Parathyroid adenoma (tissue), 2 donors: Measurements from ENCODE around the gene FEM1B.

Experiments used
- H2AFZ ChIP-seq: fragments of 300-600 bp; sonication (generic); one replicate; pipeline ENCODE4 v1.7.0; 2017; ENCODE audit warnings: antibody characterized with exemption, mild to moderate bottlenecking
- H3K27ac ChIP-seq: fragments of 300-600 bp; sonication (generic); one replicate; pipeline ENCODE4 v1.7.0; 2017
- H3K27me3 ChIP-seq: fragments of 300-600 bp; sonication (generic); one replicate; pipeline ENCODE4 v1.7.0; 2017; ENCODE audit warnings: low read length; ENCODE audit not compliant: control insufficient read depth, insufficient read depth
- H3K36me3 ChIP-seq: fragments of 300-600 bp; sonication (generic); one replicate; pipeline ENCODE4 v1.7.0; 2017; ENCODE audit warnings: low read length; ENCODE audit not compliant: control insufficient read depth, insufficient read depth
- H3K4me1 ChIP-seq: fragments of 300-600 bp; sonication (generic); one replicate; pipeline ENCODE4 v1.7.0; 2017; ENCODE audit warnings: control low read depth
- H3K4me2 ChIP-seq: fragments of 300-600 bp; sonication (generic); one replicate; pipeline ENCODE4 v1.7.0; 2017; ENCODE audit warnings: low read length
- H3K4me3 ChIP-seq: fragments of 300-600 bp; sonication (generic); one replicate; pipeline ENCODE4 v1.7.0; 2017; ENCODE audit warnings: low read depth, low read length
- H3K79me2 ChIP-seq: fragments of 300-600 bp; sonication (generic); one replicate; pipeline ENCODE4 v1.7.0; 2017; ENCODE audit warnings: control low read depth
- H3K9ac ChIP-seq: fragments of 300-600 bp; sonication (generic); one replicate; pipeline ENCODE4 v1.7.0; 2017; ENCODE audit warnings: mild to moderate bottlenecking
- H3K9me3 ChIP-seq: fragments of 300-600 bp; sonication (generic); one replicate; pipeline ENCODE4 v1.7.0; 2017; ENCODE audit warnings: low read length; ENCODE audit not compliant: control insufficient read depth
- TF ChIP-seq, protein P1 (sequence below): fragments of 300-600 bp; sonication (generic); IDR thresholded peaks from one replicate; pipeline ENCODE4 v1.7.0; 2017; ENCODE audit warnings: antibody characterized with exemption, mild to moderate bottlenecking
- donor health status: primary hyperparathyroidism.

FEM1B gene

GRCh38 chr15:68321229-68321628, 43.7 kb downstream of the FEM1B start:
- Histone ChIP-seq H3K36me3 (no peaks in the 10 kb centered on the region), H3K79me2 (no peaks in the 10 kb centered on the region), H2AFZ (no peak overlapping the region), H3K4me3 (no peak overlapping the region), H3K4me1 (no peaks in the 10 kb centered on the region), H3K4me2 (no peak overlapping the region), H3K9ac (no peak overlapping the region), H3K9me3 (no peaks in the 10 kb centered on the region), H3K27me3 (no peaks in the 10 kb centered on the region), H3K27ac (no peak overlapping the region)
- TF ChIP-seq, protein P1, sequence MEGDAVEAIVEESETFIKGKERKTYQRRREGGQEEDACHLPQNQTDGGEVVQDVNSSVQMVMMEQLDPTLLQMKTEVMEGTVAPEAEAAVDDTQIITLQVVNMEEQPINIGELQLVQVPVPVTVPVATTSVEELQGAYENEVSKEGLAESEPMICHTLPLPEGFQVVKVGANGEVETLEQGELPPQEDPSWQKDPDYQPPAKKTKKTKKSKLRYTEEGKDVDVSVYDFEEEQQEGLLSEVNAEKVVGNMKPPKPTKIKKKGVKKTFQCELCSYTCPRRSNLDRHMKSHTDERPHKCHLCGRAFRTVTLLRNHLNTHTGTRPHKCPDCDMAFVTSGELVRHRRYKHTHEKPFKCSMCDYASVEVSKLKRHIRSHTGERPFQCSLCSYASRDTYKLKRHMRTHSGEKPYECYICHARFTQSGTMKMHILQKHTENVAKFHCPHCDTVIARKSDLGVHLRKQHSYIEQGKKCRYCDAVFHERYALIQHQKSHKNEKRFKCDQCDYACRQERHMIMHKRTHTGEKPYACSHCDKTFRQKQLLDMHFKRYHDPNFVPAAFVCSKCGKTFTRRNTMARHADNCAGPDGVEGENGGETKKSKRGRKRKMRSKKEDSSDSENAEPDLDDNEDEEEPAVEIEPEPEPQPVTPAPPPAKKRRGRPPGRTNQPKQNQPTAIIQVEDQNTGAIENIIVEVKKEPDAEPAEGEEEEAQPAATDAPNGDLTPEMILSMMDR = no peak

DNA sequence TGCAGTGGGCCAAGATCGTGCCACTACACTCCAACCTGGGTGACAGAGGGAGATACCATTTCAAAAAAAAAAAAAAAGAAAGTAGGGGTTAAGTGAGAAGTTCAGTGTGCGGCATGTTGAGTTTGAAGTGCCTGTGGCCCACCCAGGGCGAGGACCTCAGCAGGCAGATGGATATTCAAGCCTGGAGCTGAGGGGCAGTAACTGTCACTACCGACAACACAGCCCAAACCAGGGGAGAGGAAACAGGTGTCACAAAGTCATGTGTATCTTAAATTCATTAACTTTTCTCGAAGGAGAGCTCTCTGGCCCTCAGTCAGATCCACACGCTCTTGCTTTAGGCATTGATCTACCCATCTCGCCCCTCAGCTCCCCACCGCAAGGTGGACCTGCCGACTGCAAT, 45.3 kb downstream of the FEM1B start:
- no peaks in the 10 kb centered on the region for H3K27me3 ChIP-seq
- H3K36me3 ChIP-seq = no peaks in the 10 kb centered on the region
- TF ChIP-seq, protein P1 = no peak

GRCh38 chr15:68325726-68326125, 48.2 kb downstream of the FEM1B start:
- Histone ChIP-seq H3K4me3 (no peak overlapping the region), H3K79me2 (no peaks in the 10 kb centered on the region), H3K36me3 (no peaks in the 10 kb centered on the region), H3K27ac (no peak overlapping the region), H3K9ac (no peak overlapping the region), H3K27me3 (no peaks in the 10 kb centered on the region), H3K4me2 (no peak overlapping the region), H2AFZ (no peak overlapping the region), H3K4me1 (no peaks in the 10 kb centered on the region), H3K9me3 (no peaks in the 10 kb centered on the region)
- TF ChIP-seq, protein P1 = no peak

More for the DNA sequence above, 45.3 kb downstream of the FEM1B start:
- Histone ChIP-seq H3K4me2 (no peak overlapping the region), H2AFZ (no peak overlapping the region), H3K9me3 (no peaks in the 10 kb centered on the region), H3K79me2 (no peaks in the 10 kb centered on the region), H3K4me1 (no peaks in the 10 kb centered on the region), H3K27ac (no peak overlapping the region), H3K4me3 (no peak overlapping the region), H3K9ac (no peak overlapping the region)

GRCh38 chr15:68326711-68327354, 49.3 kb downstream of the FEM1B start:
- Histone ChIP-seq H3K79me2 (no peaks in the 10 kb centered on the region), H2AFZ (no peak overlapping the region), H3K9ac (no peak overlapping the region), H3K27me3 (no peaks in the 10 kb centered on the region), H3K27ac (no peak overlapping the region), H3K4me1 (no peaks in the 10 kb centered on the region), H3K4me3 (no peak overlapping the region), H3K4me2 (no peak overlapping the region), H3K9me3 (no peaks in the 10 kb centered on the region), H3K36me3 (no peaks in the 10 kb centered on the region)
- TF ChIP-seq, protein P1 = no peak

- no peaks in the 10 kb centered on the region for H3K36me3 ChIP-seq
- H3K4me1 ChIP-seq = no peaks in the 10 kb centered on the region
- TF ChIP-seq, protein P1 = no peak
- no peak overlapping the region for H2AFZ ChIP-seq
- H3K79me2 ChIP-seq = no peaks in the 10 kb centered on the region
- H3K4me2 ChIP-seq = no peak overlapping the region
- H3K9me3 ChIP-seq = no peaks in the 10 kb centered on the region
- no peak overlapping the region for H3K27ac ChIP-seq
- H3K9ac ChIP-seq = no peak overlapping the region
- no peaks in the 10 kb centered on the region for H3K27me3 ChIP-seq
- no peak overlapping the region for H3K4me3 ChIP-seq
These were observed 50.9 kb downstream of the FEM1B start for GRCh38 chr15:68328443-68328842.
